GM21367 (cell line): ENCODE results near the gene BMP5.

Experiments used
- ATAC-seq: cut with Tn5 transposase; IDR thresholded peaks from one replicate; pipeline ENCODE4 v1.9.1; 2021; ENCODE audit not compliant: unreplicated experiment

Gene BMP5

DNA sequence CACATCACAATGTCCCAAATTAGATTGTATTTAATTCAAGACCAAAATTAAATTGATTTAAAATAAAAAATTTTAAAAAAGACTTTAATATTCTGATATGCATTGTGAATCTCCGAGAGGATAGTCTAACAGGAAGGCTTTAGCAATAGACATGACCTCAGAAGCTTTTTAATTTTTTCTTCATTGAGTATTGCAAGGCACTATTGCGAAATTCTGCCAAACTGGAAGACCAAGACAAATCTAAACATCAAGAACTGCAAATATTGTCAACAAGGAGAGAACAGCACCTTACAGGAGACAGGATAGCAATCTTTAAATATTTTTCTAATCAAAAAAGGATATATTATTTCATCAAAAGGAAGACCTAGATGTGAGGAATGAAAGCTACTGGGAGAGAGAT is 56.9 kb downstream of the BMP5 start:
- ATAC-seq = no peak

DNA sequence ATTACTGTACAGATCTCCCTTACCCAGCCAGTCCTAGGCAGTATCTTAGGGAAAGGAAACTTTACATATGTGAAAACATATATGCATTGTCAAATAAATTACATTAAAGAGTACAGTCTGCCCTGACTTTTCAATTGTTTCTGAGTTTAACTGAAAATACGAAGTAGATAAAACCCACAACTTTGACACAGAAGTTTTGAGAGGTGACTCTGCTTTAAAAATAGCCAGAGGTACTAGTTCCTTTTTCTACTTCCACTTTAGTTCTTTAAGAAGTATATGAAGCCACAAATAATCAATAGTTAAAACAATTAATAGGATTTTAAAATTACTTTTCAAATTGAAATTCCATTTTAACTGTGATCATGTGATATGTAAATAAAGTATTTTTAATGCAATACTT is 62.9 kb downstream of the BMP5 start:
- no peak for ATAC-seq

DNA sequence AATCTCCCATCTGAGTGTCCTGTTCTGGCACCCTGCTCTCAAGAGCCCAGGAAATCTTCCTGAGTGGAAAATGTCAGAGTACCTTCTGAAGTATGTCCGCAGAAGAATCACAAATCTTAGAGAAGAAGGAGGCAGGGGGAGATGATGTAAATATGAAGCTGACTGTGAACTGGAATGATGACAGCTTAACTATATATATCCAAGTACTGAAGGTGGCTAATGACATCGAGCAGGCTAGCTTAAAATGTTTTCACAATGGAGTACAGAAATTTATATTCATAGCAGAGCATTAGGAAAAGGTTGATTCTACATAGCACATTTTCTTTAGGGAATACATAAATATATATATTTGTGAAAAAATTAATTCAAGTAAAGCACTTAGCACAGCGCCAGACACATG is 64.3 kb downstream of the BMP5 start:
- no peak for ATAC-seq

DNA sequence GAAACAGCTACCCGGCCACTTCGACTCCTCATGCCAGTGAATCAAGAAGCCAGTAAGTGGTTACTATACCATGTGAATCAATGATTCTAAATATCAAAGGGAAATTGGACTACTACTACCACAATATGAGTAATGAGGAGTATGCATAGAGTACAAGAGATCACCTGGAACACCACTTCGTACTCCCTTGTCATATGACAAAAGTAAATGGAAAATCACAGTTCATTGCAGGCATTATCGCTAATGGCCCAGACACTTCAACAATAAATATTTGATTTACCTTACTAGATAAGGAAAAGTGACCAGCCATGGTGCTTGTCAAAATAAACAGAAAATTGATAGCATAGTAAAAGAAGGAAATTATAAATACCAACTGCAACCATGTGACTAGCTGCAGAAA is 73.1 kb downstream of the BMP5 start:
- ATAC-seq = no peak

DNA sequence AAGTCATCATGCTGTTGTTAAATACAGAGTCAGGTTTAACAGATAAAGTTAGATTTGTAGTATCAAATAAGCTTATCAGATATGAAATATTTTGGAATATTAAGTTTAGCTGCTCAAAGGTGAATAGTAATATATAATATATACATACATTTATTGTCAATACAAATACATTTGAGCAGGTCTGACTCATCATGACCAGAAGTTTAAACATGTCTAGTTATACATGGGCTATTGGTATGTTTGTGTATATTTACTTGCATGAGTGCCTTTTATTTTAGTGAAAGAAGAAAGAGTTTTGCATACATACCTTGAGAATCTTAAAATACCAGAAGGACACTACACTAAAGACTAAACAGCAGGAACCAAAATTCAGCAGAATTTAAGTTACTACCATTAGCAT is 76.8 kb downstream of the BMP5 start:
- ATAC-seq = no peak

DNA sequence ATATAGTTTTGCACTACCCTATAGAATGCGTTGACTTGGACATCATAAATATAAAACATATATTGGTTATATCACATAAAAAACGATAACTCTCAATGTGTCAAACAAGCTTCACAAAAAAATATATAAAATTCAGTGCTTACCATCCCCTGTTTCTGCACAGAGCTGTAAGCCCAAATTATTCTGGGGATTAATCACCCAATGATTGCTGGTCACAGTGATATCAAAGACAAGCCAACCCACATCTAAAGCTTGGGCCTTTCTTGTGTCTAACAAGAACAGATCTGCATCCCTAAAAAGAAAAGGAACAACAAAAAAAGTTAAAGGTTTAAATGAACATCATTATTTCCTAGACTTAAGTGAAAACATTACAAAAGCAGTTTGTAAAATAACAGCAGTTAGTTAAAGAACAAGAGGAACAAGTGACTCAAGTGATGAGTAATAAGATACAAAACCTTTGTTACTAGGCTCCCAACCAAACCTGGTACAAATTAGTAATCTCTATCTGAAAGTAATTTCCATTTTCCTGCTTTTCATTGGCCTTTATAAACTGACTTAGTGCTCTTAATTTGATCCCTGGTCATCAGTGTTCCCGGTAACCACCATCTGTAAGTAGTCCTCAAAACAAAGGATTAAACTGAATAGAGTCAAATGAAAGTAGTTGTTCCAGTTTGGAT is 81.1 kb downstream of the BMP5 start:
- ATAC-seq = no peak

DNA sequence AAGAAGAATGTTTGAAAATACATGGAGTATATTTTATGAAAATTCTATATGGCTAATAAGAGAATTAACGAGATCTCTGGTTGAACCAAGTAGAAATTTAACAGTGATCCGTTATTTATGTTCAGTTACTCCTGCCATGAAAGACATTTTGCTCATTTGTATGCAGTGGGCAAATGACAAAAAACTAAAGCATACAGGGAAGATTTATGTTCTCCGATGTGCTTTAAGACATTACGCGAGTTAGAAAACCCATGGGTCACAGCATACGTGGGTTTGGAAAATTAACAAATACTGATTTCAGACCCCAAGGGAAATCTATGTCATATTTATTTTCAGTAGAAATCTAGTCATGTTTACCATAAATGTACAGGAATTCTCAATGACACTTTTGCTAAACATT is 90.1 kb downstream of the BMP5 start:
- no peak for ATAC-seq

DNA sequence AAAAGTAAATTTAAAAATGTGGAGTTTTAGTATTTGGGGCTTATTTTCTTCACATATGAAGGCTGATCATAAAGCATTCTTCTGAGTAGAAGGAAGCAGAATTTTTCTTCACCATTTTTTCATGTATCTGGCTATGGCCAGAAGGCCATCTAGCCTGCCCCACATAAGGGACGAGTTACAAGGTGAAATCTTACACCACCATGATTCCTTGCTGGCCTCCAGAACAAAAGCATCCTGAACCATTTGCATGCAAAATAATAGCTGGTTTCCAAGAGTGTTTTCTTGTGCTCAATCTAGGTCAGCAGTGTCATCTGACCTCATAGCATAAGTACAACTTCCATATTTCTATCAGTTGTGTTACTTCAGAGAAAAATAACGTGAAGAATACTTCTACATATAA is 93.1 kb downstream of the BMP5 start:
- ATAC-seq = no peak

DNA sequence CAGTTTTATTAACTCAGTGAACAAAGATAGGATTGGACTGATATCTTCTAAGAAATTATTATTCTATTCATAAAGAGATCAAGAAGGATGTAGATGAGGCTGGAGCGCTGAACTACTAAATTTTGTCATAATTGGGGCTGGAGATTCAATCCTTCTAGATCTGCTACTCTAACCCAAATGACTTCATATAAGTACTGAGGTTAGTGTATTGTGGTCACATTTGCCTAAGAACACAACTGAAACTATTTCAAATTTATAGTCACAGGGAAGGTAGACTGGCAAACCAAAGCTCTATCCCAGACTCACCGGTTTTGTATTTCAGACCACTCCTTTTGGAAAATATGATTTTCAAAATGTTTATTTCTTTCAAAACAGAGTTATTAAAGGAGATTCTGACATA is 96.7 kb downstream of the BMP5 start:
- no peak for ATAC-seq

DNA sequence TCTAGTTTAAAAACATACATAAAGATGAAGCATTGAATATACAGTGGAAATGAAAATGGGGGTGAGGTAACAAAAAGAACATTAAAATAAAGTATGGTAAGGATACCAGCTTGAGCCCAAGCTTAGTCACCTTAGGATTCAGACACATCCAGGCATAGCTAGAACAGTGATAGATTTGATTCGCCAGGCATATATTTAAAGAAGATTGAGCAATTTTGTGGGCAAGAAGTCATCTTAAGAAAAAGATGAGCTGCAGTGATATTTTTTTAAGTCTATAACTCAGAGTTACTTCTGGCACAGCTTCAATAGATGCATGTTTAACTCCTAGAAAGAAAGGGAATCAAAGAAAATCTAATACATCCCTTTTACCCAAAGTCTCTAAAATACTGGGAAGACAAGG is 97.9 kb downstream of the BMP5 start:
- ATAC-seq = no peak

DNA sequence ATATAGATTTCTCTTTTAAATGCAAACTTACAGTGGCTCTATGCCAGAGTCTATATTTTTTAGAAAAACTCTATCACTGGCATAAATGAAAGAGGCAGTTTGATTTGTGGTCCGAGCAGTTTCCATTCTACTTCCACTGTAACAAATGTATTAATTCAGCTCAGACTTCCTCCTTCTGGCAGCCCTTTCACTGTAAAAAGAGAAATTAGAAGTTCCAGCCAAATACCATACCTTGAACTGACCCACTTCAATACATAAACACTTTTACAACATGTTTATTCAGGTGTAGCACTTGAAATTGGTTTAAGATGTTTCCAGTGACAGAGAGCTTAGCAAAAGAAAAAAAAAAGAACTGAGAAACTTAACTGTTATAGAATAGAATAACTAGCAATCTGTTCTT is 99.3 kb downstream of the BMP5 start:
- no peak for ATAC-seq

DNA sequence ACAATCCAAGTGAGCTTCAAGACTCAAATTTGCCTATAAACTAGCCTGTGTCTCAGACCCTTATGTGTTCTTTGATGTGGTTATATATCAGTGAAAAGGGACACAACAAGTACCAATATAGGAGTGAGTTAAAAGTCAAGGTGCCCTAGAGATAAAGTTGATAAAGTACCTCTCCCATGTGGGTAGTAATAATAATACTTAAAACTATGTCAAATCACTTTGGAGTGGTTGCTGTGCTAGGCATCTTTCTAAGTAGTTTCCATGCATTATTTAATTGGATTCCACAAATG is 100.4 kb downstream of the BMP5 start:
- ATAC-seq = no peak

DNA sequence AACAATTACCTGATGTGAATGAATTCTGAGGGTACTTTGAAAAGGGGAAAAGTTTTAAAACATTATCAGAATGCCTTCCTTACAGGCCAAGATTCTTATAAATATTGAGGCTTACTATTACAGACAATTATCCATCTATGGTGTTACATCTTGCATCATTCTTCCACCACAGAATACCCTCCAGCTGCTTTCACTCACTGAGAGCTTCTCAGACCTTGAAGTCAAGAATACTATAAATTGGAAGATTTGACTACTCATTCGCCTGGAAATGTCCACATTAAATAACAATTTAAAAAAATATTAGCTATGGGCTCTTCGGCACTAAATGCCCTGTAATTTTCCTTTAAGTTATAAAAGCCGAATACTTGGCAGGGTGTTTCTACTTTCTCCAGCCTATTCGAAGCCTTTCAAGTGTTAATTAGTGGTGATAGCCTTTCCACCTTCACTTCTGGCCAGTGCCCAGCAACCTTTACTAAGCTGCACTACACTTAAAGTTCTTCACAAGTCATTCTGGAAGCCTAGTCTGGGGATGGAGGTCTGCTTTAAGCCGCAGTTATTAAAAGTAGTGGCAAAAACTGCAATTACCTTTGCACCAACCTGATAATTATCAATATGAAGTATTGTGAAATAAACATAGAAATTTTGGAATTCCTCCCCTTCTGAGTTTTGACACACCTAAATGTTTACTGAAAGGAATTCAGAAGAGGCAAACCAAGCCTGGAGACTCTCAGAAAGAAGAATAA is 100.9 kb downstream of the BMP5 start:
- no peak for ATAC-seq

DNA sequence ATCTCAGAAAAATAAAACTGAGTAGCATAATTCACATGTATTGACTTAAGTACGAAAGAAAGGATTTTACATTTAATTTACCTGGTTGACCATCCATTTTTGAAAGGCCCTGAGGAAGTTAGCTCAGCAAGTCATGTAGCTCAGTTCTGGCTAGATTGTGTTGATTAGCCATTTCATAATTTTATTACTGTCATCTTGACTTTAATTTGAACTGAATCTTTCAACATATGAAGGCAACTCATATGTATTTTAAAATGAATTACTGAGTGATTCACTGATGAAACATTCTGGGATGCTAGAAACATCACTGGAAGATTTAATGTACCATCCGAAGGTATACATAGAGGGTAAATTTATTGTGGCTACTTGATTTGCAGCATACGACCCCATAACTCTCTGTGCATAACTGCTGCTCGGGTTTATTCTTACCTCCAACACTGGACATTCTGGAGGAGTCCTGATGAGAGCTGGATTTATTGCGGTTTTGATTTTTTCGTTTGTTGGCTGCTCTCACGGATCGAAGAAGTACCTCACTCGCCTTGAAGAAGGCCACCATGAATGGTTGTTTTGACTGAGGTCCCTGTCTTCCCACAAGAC is 101.7 kb downstream of the BMP5 start:
- ATAC-seq = no peak

DNA sequence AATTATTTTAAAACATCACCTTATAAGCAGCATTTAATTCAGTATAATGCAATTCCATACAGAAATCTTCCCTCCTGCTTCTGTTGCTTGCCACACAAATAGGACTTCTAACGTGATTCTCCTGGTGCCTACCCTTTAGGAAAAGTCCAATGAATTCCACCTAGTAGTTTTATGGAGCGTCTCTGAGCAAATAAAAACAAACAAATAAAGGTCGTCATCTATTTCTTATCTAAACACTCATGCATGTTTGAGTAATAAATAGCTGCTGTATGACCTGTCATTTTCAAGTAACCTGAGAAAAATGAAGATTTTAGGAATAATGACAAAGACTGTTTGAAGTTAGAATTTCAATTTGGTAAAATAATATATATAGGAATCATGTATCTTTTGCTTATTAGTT is 102.7 kb downstream of the BMP5 start:
- no peak for ATAC-seq

DNA sequence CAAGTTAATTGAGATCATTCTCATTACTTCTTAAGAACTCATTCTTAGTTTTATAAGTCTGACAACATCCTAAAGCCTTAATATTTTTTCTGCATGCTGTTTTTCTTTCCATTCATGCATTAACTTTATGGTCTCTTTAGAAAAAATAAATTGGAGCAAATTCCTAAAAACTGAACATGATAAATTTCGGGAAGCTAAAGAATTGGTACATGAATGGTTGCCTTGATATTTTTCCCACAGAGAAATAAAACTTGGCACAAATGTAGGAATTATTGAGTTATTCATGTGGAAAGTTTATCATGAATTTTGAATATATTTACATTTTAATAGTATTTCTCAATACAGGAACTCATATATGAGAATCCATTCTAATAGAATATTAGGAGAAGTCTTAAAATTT is 115.9 kb downstream of the BMP5 start:
- ATAC-seq = no peak

DNA sequence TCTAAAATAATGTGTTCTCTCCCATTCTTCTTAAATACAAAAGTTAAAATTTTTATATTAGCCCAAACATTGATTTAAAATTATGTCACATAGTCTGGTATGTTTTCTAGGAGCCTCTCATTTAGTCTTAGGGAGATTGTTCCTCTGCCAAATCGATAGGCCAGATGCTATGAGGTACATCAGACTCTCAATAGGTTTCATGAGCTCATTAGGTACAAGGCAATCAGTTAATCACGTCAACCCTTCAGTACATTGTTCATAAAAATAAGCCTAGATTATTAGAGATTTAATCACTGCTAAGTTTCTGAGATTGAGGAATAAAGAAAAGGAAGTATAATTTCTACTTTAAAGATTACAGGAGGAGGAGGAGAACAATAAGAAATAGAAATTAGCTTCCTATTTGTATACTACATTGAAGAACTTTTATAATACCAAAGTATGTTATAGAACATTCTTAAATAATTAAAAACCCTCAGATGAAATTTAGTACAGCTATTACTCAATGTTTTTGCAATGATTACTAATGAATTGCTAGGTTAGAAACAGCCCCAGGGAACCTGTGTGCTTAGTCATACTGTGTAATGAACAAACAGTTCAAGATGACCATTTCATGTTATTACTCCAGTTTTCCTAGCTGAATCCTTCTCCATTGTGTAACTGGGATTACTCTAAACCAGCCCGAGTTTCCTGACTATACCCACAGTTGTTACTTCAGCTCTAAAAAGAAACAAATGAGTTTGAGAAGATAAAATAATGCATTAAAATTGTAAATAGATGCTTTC is 117.0 kb downstream of the BMP5 start:
- no peak for ATAC-seq

DNA sequence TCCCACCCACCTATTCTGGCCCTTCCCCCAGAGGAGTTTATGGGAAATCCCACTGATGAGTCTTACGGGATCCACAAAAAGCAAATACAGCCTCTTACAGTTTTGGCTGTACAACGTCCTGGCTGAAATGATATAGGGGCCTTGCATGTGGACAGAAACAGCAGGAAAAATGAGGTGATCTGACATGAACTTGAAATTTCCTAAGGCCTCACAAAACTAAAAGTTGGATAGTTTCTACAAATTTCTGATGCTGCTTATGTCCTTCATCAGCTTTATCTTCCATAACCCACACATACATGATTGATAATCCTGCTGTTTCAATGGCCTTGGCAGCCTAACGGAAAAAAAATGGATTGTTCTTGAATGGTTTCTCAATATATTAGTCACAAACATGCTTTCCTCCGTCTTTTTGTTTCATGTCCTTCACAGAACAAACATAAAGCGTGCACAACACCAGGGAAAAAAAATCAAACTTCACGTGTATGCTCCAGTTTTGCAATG is 118.8 kb downstream of the BMP5 start:
- no peak for ATAC-seq

DNA sequence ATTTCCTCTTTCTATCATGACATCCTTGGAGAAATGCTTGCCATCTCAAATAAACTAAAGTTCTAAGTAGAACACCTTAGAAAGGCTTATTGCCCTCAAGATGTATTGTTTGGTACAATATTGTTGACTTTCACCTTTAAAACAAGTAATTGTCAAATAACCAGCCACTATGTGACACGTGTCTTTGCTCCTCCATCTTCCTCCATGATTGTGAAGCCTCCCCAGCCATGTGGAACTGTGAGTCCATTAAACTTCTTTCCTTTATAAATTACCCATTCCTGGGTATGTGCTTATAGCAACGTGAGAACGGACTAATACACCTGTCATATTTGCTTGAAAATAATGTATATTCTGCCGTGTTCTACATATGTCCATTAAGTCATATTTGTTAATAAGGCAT is 126.5 kb downstream of the BMP5 start:
- no peak for ATAC-seq

DNA sequence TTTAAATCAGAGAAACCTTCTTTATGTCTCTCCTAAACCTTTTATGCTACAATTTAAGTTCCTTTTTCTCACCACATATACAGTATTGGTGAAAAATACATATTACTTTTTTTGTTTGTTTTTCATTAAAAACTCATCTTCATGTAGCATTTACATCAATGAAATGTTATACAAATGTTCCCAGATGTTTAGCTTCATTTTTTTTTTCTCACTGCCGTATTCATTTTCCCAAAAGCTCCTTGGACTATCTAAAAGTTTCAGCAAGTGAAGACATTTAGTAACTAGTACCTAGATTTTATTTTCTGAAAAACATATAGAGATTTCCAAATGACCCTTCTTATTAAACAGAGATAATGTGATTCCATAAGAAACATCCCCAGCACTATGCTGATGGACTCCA is 128.9 kb downstream of the BMP5 start:
- ATAC-seq = no peak

DNA sequence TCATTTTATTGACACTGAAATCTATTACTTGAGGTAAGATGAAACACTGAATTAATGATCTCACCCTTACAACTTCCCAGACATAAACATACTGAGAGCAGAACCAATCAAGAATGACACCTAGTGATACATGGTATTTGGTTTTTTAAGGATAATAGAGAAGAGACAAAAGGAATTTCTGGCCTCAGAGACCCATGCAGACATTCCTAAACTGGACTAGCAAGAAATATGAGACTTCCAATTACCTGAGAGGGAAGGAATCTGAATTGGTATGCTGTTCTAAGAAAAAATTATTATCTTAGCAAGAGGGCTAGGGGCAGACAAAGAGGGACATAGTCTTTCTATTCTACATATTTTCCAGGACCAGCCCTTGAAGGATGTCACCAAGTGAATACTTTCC is 141.1 kb downstream of the BMP5 start:
- ATAC-seq = no peak

DNA sequence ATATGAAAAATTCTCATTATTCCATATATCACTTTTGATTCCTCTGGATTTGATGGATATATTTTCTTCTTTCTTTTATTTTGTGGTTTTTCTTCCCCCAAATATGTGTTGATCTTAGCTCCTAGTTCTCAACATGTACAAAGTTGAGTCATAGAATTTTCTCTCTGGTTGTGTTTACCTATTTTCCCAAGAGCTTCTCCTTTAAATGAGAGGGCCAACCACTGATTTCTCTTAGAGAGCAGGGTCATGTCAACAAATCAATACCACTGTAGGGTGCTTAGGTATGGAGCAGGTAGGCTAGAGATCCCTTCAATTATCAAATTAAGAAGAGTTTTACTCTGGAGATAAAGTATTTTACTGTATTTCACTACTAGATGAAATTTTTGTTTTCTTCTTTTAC is 145.7 kb downstream of the BMP5 start:
- ATAC-seq = no peak
